GM23248 (cell line): Measurements from ENCODE around the gene CDC73.

Source experiments
- EZH2 ChIP-seq: fragments of 200-600 bp; sonication (generic); IDR thresholded peaks from 2 replicates; pipeline ENCODE4 v1.6.1; 2018; ENCODE audit warnings: antibody characterized with exemption, mild to moderate bottlenecking; ENCODE audit not compliant: insufficient read depth, poor library complexity, severe bottlenecking
- EZH2phosphoT487 ChIP-seq: fragments of 200-600 bp; sonication (generic); IDR thresholded peaks from 2 replicates; pipeline ENCODE4 v1.6.1; 2018; ENCODE audit warnings: antibody characterized with exemption, moderate library complexity, mild to moderate bottlenecking, low read depth; ENCODE audit not compliant: insufficient read depth

GRCh38 chr1:193303849-193304248 lies 182.0 kb downstream of the CDC73 start:
- no peak for TF ChIP-seq EZH2phosphoT487
- TF ChIP-seq EZH2: no peak
